Transverse colon (tissue), 4 donors: ENCODE results near the gene LHX2. TPM values are rescaled to one million over a fixed set of nuclear protein-coding genes. Genes with fewer than 3 reads are reported as not detected.
A peak's percentile ranks its signal among the peaks of the same experiment; 100 is the strongest.

Experiments used
- DNase-seq: peaks from one replicate; pipeline ENCODE4 v3.0.0-alpha.2; 2019
- H3K27ac ChIP-seq, 4 donors: fragments of 200-600 bp; sonication (generic); 2 replicates each; pipeline ENCODE4 v1.5.1; 2016 to 2018; ENCODE audit warnings: inconsistent platforms in 4 of 4
- H3K27me3 ChIP-seq: fragments of 200-600 bp; sonication (generic); 2 replicates; pipeline ENCODE4 v1.5.1; 2017; ENCODE audit warnings: inconsistent platforms
- H3K36me3 ChIP-seq, 4 donors: fragments of 200-600 bp; sonication (generic); 2 replicates each; pipeline ENCODE4 v1.5.1; 2017 to 2019; ENCODE audit warnings: inconsistent platforms in 4 of 4
- H3K4me1 ChIP-seq, 4 donors: fragments of 200-600 bp; sonication (generic); 2 replicates each; pipeline ENCODE4 v1.5.1; 2017 to 2020; ENCODE audit warnings: inconsistent platforms in 4 of 4
- H3K4me3 ChIP-seq, 4 donors: fragments of 200-600 bp; sonication (generic); 1 replicate in 1 of 4; 2 replicates in 3 of 4; pipeline versions ENCODE4 v1.5.1 to v1.6.1; 2017 to 2019; ENCODE audit warnings: inconsistent platforms in 4 of 4
- H3K9me3 ChIP-seq, 2 donors: fragments of 200-600 bp; sonication (generic); 2 replicates each; pipeline ENCODE4 v1.5.1; 2017 to 2019; ENCODE audit warnings: inconsistent platforms in 2 of 2
- CTCF ChIP-seq, 5 experiments: fragments of 200-600 bp in 3 of 5; fragments of 450-650 bp in 2 of 5; sonication (generic) in 3 of 5; IDR thresholded peaks; 1 replicate in 2 of 5; 2 replicates in 3 of 5; pipeline ENCODE4 v1.5.1; 2016 to 2017; ENCODE audit warnings: antibody characterized with exemption in 5 of 5, inconsistent platforms in 3 of 5, mild to moderate bottlenecking in 2 of 5, moderate library complexity in 1 of 5
- EP300 ChIP-seq: sonication (generic); formaldehyde crosslinking; IDR thresholded peaks from one replicate; pipeline ENCODE4 v1.6.1; 2017; ENCODE audit warnings: antibody characterized with exemption, low read depth
- POLR2A ChIP-seq: fragments of 450-650 bp; IDR thresholded peaks from one replicate; pipeline ENCODE4 v1.6.1; 2016; ENCODE audit warnings: antibody characterized with exemption, mild to moderate bottlenecking, moderate library complexity
- POLR2AphosphoS5 ChIP-seq, 3 donors: sonication (generic); formaldehyde crosslinking; IDR thresholded peaks; one replicate each; pipeline ENCODE4 v1.6.1; 2016; ENCODE audit warnings: antibody characterized with exemption in 3 of 3
- WGBS, 2 donors: methylation state at CpG; one replicate each; pipeline ENCODE4 v1.1.5; 2018; ENCODE audit warnings: low coverage in 1 of 2; 5-methylcytosine and 5-hydroxymethylcytosine counted together
- in situ Hi-C, 4 donors: fragments of 200-750 bp; cut with MboI; loops; one replicate each; pipeline versions ENCODE4 v1.15.0 to v1.15.1; 2017; ENCODE audit warnings: low sequenced_read_pairs in 3 of 4, low pct_ligation_motif_present in 1 of 4, low pct_unique_long_range_greater_than_20kb in 1 of 4
- intact Hi-C: fragments of 100-400 bp; cut with DNase I; formaldehyde crosslinking; loops from one replicate; pipeline ENCODE4 v1.15.1; 2023; ENCODE audit warnings: low total_unique reads
- total RNA-seq, 4 donors: library from RNA; depleted of rRNA; stranded (reverse); fragments of >200 nt; gene quantifications; one replicate each; pipeline ENCODE4 v1.1.0, GENCODE V29; 2016

Gene LHX2
- total RNA-seq, 4 donors from 2014 or later: not detected

- intact Hi-C loops (no loop called here), in situ Hi-C loops (no loop called here)
- H3K4me3 ChIP-seq: no peak overlapping the region
- TF ChIP-seq POLR2A: no peak
- no peak for TF ChIP-seq CTCF (IDR thresholded peaks at IDR 0.05)
- TF ChIP-seq EP300: no peak
- no peak for TF ChIP-seq POLR2AphosphoS5 (IDR thresholded peaks at IDR 0.05)
- peaks cover 100% of the 10 kb centered on the region for H3K27me3 ChIP-seq
- H3K27ac ChIP-seq: no peak overlapping the region
- 19 to 20% methylated on average over 7 to 9 of the region's 9 CpGs for WGBS, 2 donors
- H3K4me1 ChIP-seq: peaks cover 9 to 46% (median 34%) of the 10 kb centered on the region in 4 donors
- no peaks in the 10 kb centered on the region for H3K36me3 ChIP-seq
- DNase-seq: no peak
- no peaks in the 10 kb centered on the region for H3K9me3 ChIP-seq
These were observed 1.3 kb upstream of the LHX2 start for GRCh38 chr9:124010303-124010664.

GRCh38 chr9:124010665-124011321 is 775 bp upstream of the LHX2 start:
- H3K4me1 ChIP-seq: peaks cover 9 to 51% (median 39%) of the 10 kb centered on the region in 4 donors
- in situ Hi-C loops: no loop called here
- intact Hi-C loops: no loop called here
- H3K27ac ChIP-seq: no peak overlapping the region
- no peaks in the 10 kb centered on the region for H3K9me3 ChIP-seq
- peak overlapping the region in 2 of 4 donors; percentile 11 to 39 for H3K4me3 ChIP-seq
- DNase-seq: no peak
- peaks cover 100% of the 10 kb centered on the region for H3K27me3 ChIP-seq
- H3K36me3 ChIP-seq: no peaks in the 10 kb centered on the region
- 0 to 7% methylated on average over 1 to 32 of the region's 34 CpGs for WGBS, 2 donors
- TF ChIP-seq POLR2A: no peak
- no peak for TF ChIP-seq CTCF (IDR thresholded peaks at IDR 0.05)
- no peak for TF ChIP-seq POLR2AphosphoS5 (IDR thresholded peaks at IDR 0.05)
- TF ChIP-seq EP300: no peak

GRCh38 chr9:124012368-124013301 is 1.1 kb downstream of the LHX2 start:
- Histone ChIP-seq H3K4me3 (peak overlapping the region in 1 of 4 donors; percentile 39), H3K9me3 (no peaks in the 10 kb centered on the region), H3K36me3 (no peaks in the 10 kb centered on the region), H3K27me3 (peaks cover 100% of the 10 kb centered on the region), H3K27ac (no peak overlapping the region), H3K4me1 (peaks cover 19 to 69% (median 57%) of the 10 kb centered on the region in 4 donors)
- WGBS, 2 donors: 12% methylated on average over 83 of the region's 83 CpGs; no CpG with 5 or more reads in 1 of the 2 donors
- TF ChIP-seq EP300: no peak
- no peak for TF ChIP-seq POLR2AphosphoS5 (IDR thresholded peaks at IDR 0.05)
- TF ChIP-seq CTCF (IDR thresholded peaks at IDR 0.05): no peak
- no peak for TF ChIP-seq POLR2A
- DNase-seq: no peak
- intact Hi-C loops (no loop called here), in situ Hi-C loops (no loop called here)
